Fibroblast of lung (primary cell): Measurements from ENCODE around the gene DNMBP.

Experiments
- CTCF ChIP-seq, 2 donors: IDR thresholded peaks in 1 of 2; conservative IDR thresholded peaks in 1 of 2; 1 replicate in 1 of 2; 2 replicates in 1 of 2; pipeline ENCODE4 v1.5.1; 2011 to 2012; ENCODE audit warnings: low read length in 2 of 2, control low read depth in 1 of 2, inconsistent platforms in 1 of 2, low read depth in 1 of 2, mild to moderate bottlenecking in 1 of 2
- EZH2 ChIP-seq: IDR thresholded peaks from 2 replicates; pipeline ENCODE4 v1.5.1; 2012; ENCODE audit warnings: low read length, control low read depth, mild to moderate bottlenecking; ENCODE audit errors: missing control alignments

GRCh38 chr10:99832439-99832838 lies 177.3 kb downstream of the DNMBP start:
- TF ChIP-seq EZH2 = no peak
- no peak for TF ChIP-seq CTCF (conservative IDR thresholded peaks at IDR 0.05 in 1 of 2, IDR thresholded peaks at IDR 0.05 in 1 of 2; ENCODE audit: low read depth in 1 of 2, low read length in 2 of 2)
